Ishikawa (cell line): ENCODE measurements around the gene PMIS2.

Source experiments
- CEBPB ChIP-seq: IDR thresholded peaks from 2 replicates; pipeline ENCODE4 v1.6.1; 2012
- CREB1 ChIP-seq: IDR thresholded peaks from 2 replicates; pipeline ENCODE4 v1.6.1; 2012; ENCODE audit warnings: low read depth
- EP300 ChIP-seq: IDR thresholded peaks from 2 replicates; pipeline ENCODE4 v1.6.1; 2012; ENCODE audit warnings: borderline replicate concordance
- FOXM1 ChIP-seq: IDR thresholded peaks from 2 replicates; pipeline ENCODE4 v1.6.1; 2012; ENCODE audit warnings: low read depth, borderline replicate concordance
- NFIC ChIP-seq: IDR thresholded peaks from 2 replicates; pipeline ENCODE4 v1.6.1; 2012
- RAD21 ChIP-seq: IDR thresholded peaks from 2 replicates; pipeline ENCODE4 v1.6.1; 2012; ENCODE audit warnings: low read depth
- TAF1 ChIP-seq: IDR thresholded peaks from 2 replicates; pipeline ENCODE4 v1.6.1; 2012; ENCODE audit warnings: low read depth, mild to moderate bottlenecking
- TCF12 ChIP-seq: IDR thresholded peaks from 2 replicates; pipeline ENCODE4 v1.6.1; 2012; ENCODE audit warnings: low read depth
- TEAD4 ChIP-seq: IDR thresholded peaks from 2 replicates; pipeline ENCODE4 v1.6.1; 2012
- YY1 ChIP-seq: IDR thresholded peaks from 2 replicates; pipeline ENCODE4 v1.6.1; 2012; ENCODE audit warnings: low read depth
- TF ChIP-seq, protein P1 (sequence below): IDR thresholded peaks from 2 replicates; pipeline ENCODE4 v1.6.1; 2012; ENCODE audit warnings: low read depth, mild to moderate bottlenecking
- TF ChIP-seq, protein P2 (sequence below): IDR thresholded peaks from 2 replicates; pipeline ENCODE4 v1.6.1; 2012
- TF ChIP-seq, protein P3 (sequence below): IDR thresholded peaks from 2 replicates; pipeline ENCODE4 v1.6.1; 2012

GRCh38 chr19:35553385-35554000 is 32.5 kb upstream of the PMIS2 start:
- no peak for TF ChIP-seq NFIC
- no peak for TF ChIP-seq CREB1
- no peak for TF ChIP-seq YY1
- no peak for TF ChIP-seq TAF1
- no peak for TF ChIP-seq RAD21
- TF ChIP-seq CEBPB = no peak
- no peak for TF ChIP-seq EP300
- TF ChIP-seq, protein P1, sequence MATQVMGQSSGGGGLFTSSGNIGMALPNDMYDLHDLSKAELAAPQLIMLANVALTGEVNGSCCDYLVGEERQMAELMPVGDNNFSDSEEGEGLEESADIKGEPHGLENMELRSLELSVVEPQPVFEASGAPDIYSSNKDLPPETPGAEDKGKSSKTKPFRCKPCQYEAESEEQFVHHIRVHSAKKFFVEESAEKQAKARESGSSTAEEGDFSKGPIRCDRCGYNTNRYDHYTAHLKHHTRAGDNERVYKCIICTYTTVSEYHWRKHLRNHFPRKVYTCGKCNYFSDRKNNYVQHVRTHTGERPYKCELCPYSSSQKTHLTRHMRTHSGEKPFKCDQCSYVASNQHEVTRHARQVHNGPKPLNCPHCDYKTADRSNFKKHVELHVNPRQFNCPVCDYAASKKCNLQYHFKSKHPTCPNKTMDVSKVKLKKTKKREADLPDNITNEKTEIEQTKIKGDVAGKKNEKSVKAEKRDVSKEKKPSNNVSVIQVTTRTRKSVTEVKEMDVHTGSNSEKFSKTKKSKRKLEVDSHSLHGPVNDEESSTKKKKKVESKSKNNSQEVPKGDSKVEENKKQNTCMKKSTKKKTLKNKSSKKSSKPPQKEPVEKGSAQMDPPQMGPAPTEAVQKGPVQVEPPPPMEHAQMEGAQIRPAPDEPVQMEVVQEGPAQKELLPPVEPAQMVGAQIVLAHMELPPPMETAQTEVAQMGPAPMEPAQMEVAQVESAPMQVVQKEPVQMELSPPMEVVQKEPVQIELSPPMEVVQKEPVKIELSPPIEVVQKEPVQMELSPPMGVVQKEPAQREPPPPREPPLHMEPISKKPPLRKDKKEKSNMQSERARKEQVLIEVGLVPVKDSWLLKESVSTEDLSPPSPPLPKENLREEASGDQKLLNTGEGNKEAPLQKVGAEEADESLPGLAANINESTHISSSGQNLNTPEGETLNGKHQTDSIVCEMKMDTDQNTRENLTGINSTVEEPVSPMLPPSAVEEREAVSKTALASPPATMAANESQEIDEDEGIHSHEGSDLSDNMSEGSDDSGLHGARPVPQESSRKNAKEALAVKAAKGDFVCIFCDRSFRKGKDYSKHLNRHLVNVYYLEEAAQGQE = no peak
- TF ChIP-seq, protein P2, sequence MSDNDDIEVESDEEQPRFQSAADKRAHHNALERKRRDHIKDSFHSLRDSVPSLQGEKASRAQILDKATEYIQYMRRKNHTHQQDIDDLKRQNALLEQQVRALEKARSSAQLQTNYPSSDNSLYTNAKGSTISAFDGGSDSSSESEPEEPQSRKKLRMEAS = no peak
- TF ChIP-seq, protein P3, sequence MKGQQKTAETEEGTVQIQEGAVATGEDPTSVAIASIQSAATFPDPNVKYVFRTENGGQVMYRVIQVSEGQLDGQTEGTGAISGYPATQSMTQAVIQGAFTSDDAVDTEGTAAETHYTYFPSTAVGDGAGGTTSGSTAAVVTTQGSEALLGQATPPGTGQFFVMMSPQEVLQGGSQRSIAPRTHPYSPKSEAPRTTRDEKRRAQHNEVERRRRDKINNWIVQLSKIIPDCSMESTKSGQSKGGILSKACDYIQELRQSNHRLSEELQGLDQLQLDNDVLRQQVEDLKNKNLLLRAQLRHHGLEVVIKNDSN = no peak
- no peak for TF ChIP-seq TEAD4
- TF ChIP-seq FOXM1 = no peak
- no peak for TF ChIP-seq TCF12
